ENCODE measurements around the gene KIAA1614.
A peak's percentile ranks its signal among the peaks of the same experiment; 100 is the strongest.

The KIAA1614 gene

DNA sequence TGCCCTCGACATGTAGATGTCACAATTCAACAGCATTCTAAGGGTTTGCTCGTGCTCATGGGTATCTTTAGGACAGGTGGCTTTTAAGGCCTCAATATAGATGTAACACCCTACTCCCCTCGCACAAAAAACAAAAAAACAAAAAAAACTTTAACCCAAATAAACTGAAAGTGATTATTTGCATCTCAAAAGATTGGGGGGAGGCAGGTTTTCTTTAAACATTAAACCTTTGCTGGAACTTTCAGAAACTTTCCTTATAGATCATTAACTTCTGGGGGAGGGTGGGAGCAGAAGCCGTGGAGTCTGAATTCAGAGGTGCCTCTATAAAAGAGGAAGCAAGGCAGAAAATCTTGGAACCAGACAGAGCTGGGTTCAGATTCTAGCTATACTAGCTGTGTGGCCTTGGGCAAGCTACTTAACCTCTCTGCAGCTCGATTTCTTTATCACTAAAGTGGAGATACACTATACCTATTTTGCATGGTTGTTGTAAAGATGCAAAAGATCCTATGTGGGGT is 3.2 kb upstream of the KIAA1614 start:
- Histone ChIP-seq H3K27me3 (replicated peaks; ENCODE audit: insufficient read depth, low read length) (peaks cover 28% of the 10 kb centered on the region), H3K79me2 (ENCODE audit: low read length) (no peaks in the 10 kb centered on the region), H3K4me2 (ENCODE audit: low read depth, low read length) (peak overlapping the region; percentile 14; the same call in 1 of the 2 replicates), H4K20me1 (ENCODE audit: insufficient read depth, low read length) (no peaks in the 10 kb centered on the region), H3K36me3 (replicated peaks; ENCODE audit: insufficient read depth, low read length) (no peaks in the 10 kb centered on the region), H3K9me2 (replicated peaks; ENCODE audit: insufficient read depth, low read length) (no peaks in the 10 kb centered on the region), H3K4me3 (ENCODE audit: low read length) (no peak overlapping the region), H3K9me3 (replicated peaks; ENCODE audit: insufficient read depth, low read length) (no peaks in the 10 kb centered on the region), H3F3A (ENCODE audit: insufficient read depth, low read length) (no peaks in the 10 kb centered on the region), H2AFZ (ENCODE audit: low read length) (no peak overlapping the region), H3K27ac (ENCODE audit: low read length) (no peak overlapping the region), H3K4me1 (ENCODE audit: low read length) (peaks cover 5% of the 10 kb centered on the region; the same call in 1 of the 2 replicates), H3K9ac (ENCODE audit: low read length) (no peak overlapping the region)
- no peak for DNase-seq
- TF ChIP-seq, protein P1, sequence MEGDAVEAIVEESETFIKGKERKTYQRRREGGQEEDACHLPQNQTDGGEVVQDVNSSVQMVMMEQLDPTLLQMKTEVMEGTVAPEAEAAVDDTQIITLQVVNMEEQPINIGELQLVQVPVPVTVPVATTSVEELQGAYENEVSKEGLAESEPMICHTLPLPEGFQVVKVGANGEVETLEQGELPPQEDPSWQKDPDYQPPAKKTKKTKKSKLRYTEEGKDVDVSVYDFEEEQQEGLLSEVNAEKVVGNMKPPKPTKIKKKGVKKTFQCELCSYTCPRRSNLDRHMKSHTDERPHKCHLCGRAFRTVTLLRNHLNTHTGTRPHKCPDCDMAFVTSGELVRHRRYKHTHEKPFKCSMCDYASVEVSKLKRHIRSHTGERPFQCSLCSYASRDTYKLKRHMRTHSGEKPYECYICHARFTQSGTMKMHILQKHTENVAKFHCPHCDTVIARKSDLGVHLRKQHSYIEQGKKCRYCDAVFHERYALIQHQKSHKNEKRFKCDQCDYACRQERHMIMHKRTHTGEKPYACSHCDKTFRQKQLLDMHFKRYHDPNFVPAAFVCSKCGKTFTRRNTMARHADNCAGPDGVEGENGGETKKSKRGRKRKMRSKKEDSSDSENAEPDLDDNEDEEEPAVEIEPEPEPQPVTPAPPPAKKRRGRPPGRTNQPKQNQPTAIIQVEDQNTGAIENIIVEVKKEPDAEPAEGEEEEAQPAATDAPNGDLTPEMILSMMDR (IDR thresholded peaks at IDR 0.05; ENCODE audit: low read length) = no peak
- TF ChIP-seq EZH2 (optimal IDR thresholded peaks at IDR 0.05; ENCODE audit: low read depth, low read length) (no peak), EZH2phosphoT487 (IDR thresholded peaks at IDR 0.05; ENCODE audit: low read length) (no peak)

DNA sequence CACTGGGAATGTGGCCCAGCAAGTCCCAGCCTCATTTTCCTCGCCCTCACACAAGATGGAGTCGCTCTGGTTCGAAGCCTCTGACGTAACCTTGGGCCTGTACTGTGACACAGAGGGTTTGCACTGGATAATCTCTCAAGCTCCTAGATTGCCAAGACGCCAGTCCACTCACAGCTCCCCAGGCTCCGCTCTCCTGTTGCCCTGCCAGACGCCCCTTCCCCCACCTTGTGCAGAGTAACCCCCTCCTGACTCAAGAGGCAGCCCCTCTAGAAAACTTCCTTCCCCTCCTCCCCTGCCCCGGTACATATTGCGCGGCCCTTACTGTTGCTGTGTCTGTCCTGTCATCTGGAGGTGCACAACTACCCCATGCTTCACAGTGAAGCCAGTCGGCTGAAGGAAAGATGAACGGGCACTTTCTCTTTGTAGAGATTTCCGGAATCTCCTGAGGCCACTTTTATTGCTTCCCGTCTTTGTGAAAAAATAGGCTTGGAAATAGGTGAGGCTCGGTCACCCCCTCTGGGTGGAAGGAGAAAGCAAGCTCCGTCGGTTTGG is 981 bp upstream of the KIAA1614 start:
- peak overlapping the region; percentile 25; the same call in 1 of the 2 replicates for H2AFZ ChIP-seq (ENCODE audit: low read length)
- peak overlapping the region; percentile 33 for H3K4me3 ChIP-seq (ENCODE audit: low read length)
- H3K27me3 ChIP-seq (replicated peaks; ENCODE audit: insufficient read depth, low read length) = peaks cover 28% of the 10 kb centered on the region
- no peak overlapping the region for H3K9ac ChIP-seq (ENCODE audit: low read length)
- DNase-seq = no peak
- H4K20me1 ChIP-seq (ENCODE audit: insufficient read depth, low read length) = no peaks in the 10 kb centered on the region
- H3K36me3 ChIP-seq (replicated peaks; ENCODE audit: insufficient read depth, low read length) = no peaks in the 10 kb centered on the region
- H3K9me3 ChIP-seq (replicated peaks; ENCODE audit: insufficient read depth, low read length) = no peaks in the 10 kb centered on the region
- H3K9me2 ChIP-seq (replicated peaks; ENCODE audit: insufficient read depth, low read length) = no peaks in the 10 kb centered on the region
- H3K4me2 ChIP-seq (ENCODE audit: low read depth, low read length) = peak overlapping the region; percentile 54
- H3K79me2 ChIP-seq (ENCODE audit: low read length) = no peaks in the 10 kb centered on the region
- no peaks in the 10 kb centered on the region for H3F3A ChIP-seq (ENCODE audit: insufficient read depth, low read length)
- peaks cover 5% of the 10 kb centered on the region; the same call in 1 of the 2 replicates for H3K4me1 ChIP-seq (ENCODE audit: low read length)
- H3K27ac ChIP-seq (ENCODE audit: low read length) = no peak overlapping the region
- TF ChIP-seq, protein P1 (IDR thresholded peaks at IDR 0.05; ENCODE audit: low read length) = no peak
- TF ChIP-seq EZH2phosphoT487 (IDR thresholded peaks at IDR 0.05; ENCODE audit: low read length) (no peak), EZH2 (optimal IDR thresholded peaks at IDR 0.05; ENCODE audit: low read depth, low read length) (no peak)

DNA sequence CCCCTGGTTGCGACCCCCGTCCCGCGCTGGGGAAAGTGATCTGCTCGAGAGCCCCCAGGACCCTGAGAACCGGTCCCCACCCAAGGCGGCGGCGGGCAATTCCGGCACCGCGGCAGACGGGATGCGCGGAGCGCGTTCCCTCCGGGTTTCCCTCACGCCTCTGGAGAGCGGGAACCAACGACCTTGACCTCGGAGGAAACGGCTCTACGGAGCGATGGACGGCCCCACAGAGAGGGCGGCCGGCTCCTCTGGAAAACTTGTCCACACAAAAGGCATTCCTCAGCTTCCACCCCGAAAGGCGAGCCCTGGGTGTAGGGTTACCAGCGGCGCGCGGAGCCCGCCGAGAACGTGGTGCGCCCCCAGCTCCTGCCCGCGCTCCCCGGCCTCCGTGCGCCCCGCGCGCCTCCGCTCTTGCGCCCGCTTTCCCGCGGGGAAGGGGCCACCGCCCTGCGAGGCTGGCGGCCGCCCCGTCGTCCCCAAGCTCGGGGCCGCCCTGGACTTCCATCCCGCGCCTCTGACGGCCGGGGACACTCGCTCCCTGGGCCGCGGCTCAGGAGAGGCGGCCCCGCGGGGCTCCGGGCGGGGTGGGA is 391 bp upstream of the KIAA1614 start:
- no peaks in the 10 kb centered on the region for H3K79me2 ChIP-seq (ENCODE audit: low read length)
- peaks cover 28% of the 10 kb centered on the region for H3K27me3 ChIP-seq (replicated peaks; ENCODE audit: insufficient read depth, low read length)
- H3K4me2 ChIP-seq (ENCODE audit: low read depth, low read length) = peak overlapping the region; percentile 54
- no peak overlapping the region for H3K27ac ChIP-seq (ENCODE audit: low read length)
- H3K4me3 ChIP-seq (ENCODE audit: low read length) = peak overlapping the region; percentile 33
- no peak for DNase-seq
- H3K9me3 ChIP-seq (replicated peaks; ENCODE audit: insufficient read depth, low read length) = no peaks in the 10 kb centered on the region
- H2AFZ ChIP-seq (ENCODE audit: low read length) = peak overlapping the region; percentile 25
- no peaks in the 10 kb centered on the region for H3K36me3 ChIP-seq (replicated peaks; ENCODE audit: insufficient read depth, low read length)
- no peak overlapping the region for H3K9ac ChIP-seq (ENCODE audit: low read length)
- H4K20me1 ChIP-seq (ENCODE audit: insufficient read depth, low read length) = no peaks in the 10 kb centered on the region
- no peaks in the 10 kb centered on the region for H3K9me2 ChIP-seq (replicated peaks; ENCODE audit: insufficient read depth, low read length)
- TF ChIP-seq EZH2phosphoT487 (IDR thresholded peaks at IDR 0.05; ENCODE audit: low read length) (no peak), EZH2 (optimal IDR thresholded peaks at IDR 0.05; ENCODE audit: low read depth, low read length) (no peak)
- TF ChIP-seq, protein P1 (IDR thresholded peaks at IDR 0.05; ENCODE audit: low read length) = no peak
- peaks cover 5% of the 10 kb centered on the region; the same call in 1 of the 2 replicates for H3K4me1 ChIP-seq (ENCODE audit: low read length)
- no peaks in the 10 kb centered on the region for H3F3A ChIP-seq (ENCODE audit: insufficient read depth, low read length)

Measured in MM.1S (cell line).